ENCODE measurements around the gene ARPC2. TPM values are rescaled to one million over a fixed set of nuclear protein-coding genes. Genes with fewer than 3 reads are reported as not detected.
A peak's percentile ranks its signal among the peaks of the same experiment; 100 is the strongest.

The ARPC2 gene
- total and polyA plus RNA-seq, 10 of the 15 experiments (the other 5 are each of a cell fraction or from before 2014, with no cell fraction given) = 440 to 980 (median 709) TPM

GRCh38 chr2:218284106-218284811 is 67.3 kb downstream of the ARPC2 start (continued):
- TF ChIP-seq MLLT1 (IDR thresholded peaks at IDR 0.05) (no peak), IKZF1 (conservative IDR thresholded peaks at IDR 0.05) (peak; percentile 45; the same call in 1 of the 2 replicates), ZNF592 (IDR thresholded peaks at IDR 0.05) (no peak), POLR2AphosphoS5 (IDR thresholded peaks at IDR 0.05; ENCODE audit: low read length) (no peak), KDM1A (IDR thresholded peaks at IDR 0.05; ENCODE audit: borderline replicate concordance) (no peak), POLR2AphosphoS2 (IDR thresholded peaks at IDR 0.05; ENCODE audit: low read depth, low read length) (no peak), MXI1 (IDR thresholded peaks at IDR 0.05; ENCODE audit: low read depth, low read length) (peak; percentile 44; the same call in 1 of the 2 replicates), IRF4 (IDR thresholded peaks at IDR 0.05; ENCODE audit: low read depth, low read length) (peak; percentile 67; the same call in 1 of the 2 replicates), CREM (IDR thresholded peaks at IDR 0.05; ENCODE audit: low read depth) (peak; percentile 11; the same call in 1 of the 2 replicates), BACH1 (IDR thresholded peaks at IDR 0.05; ENCODE audit: borderline replicate concordance) (peak; percentile 49; the same call in 1 of the 2 replicates), JUND (IDR thresholded peaks at IDR 0.05; ENCODE audit: low read depth, low read length) (no peak), ATF2 (IDR thresholded peaks at IDR 0.05; ENCODE audit: low read length) (no peak), EZH2 (IDR thresholded peaks at IDR 0.05; ENCODE audit: borderline replicate concordance, control insufficient read depth, low read depth, low read length) (no peak), NRF1 (conservative IDR thresholded peaks at IDR 0.05; ENCODE audit: low read depth, low read length) (no peak), HDGF (IDR thresholded peaks at IDR 0.05) (0 out of 2 replicates have a peak, but pooled peaks have one; percentile 19), SREBF2 (IDR thresholded peaks at IDR 0.05; ENCODE audit: low read length) (no peak), SMARCA5 (IDR thresholded peaks at IDR 0.05) (peak; percentile 66; the same call in 1 of the 2 replicates), RUNX3 (IDR thresholded peaks at IDR 0.05; ENCODE audit: low read length) (no peak), STAT3 (IDR thresholded peaks at IDR 0.05; ENCODE audit: low read depth, low read length) (no peak), USF1 (IDR thresholded peaks at IDR 0.05; ENCODE audit: borderline replicate concordance, extremely low read length, insufficient read depth, low read depth, low read length) (no peak), RAD21 (IDR thresholded peaks at IDR 0.05; ENCODE audit: insufficient read depth, low read depth, low read length) (no peak), MEF2A (IDR thresholded peaks at IDR 0.05; ENCODE audit: insufficient read depth, low read depth, low read length) (no peak), BHLHE40 (IDR thresholded peaks at IDR 0.05; ENCODE audit: borderline replicate concordance in 1 of 2, low read depth in 2 of 2, low read length in 1 of 2) (peak; percentile 16 to 55; a peak in 1 of 4 replicates)

Measured in GM12878 (cell line).